IMR-90 (cell line): ENCODE measurements around the gene IFIT1. TPM values are rescaled to one million over a fixed set of nuclear protein-coding genes. Genes with fewer than 3 reads are reported as not detected.

Experiments
- ATAC-seq: fragments of 200-7000 bp; cut with Tn5 transposase; 2 replicates; pipeline ENCODE4 v1.9.1; 2020; ENCODE audit warnings: low read depth, mild to moderate bottlenecking, moderate library complexity
- BruUV-seq: library from RNA; stranded (reverse); fragments of 400-500 nt; replicated peaks from 2 replicates; lab custom pipeline; 2021; lab: Mats Ljungman, UMichigan
- CTCF ChIA-PET: fragments of 300-600 bp; formaldehyde crosslinking; extraction: SDS; loops from one replicate; lab custom pipeline; 2021; ENCODE audit warnings: antibody characterized with exemption; lab: Yijun Ruan, JAX
- POLR2A ChIA-PET: fragments of 300-600 bp; sonication (Branson Sonifier 250); formaldehyde crosslinking; loops from one replicate; lab custom pipeline; 2022; ENCODE audit warnings: antibody characterized with exemption; ENCODE audit not compliant: unreplicated experiment; lab: Charles Lee
- DNase-seq: peaks from one replicate; pipeline ENCODE4 v3.0.0; 2013
- H2AFZ ChIP-seq: replicated peaks from 2 replicates; pipeline ENCODE3; 2013; ENCODE audit warnings: low read length, mild to moderate bottlenecking; ENCODE audit not compliant: poor library complexity
- H2AK5ac ChIP-seq: 2 replicates; pipeline ENCODE4 v1.6.1; 2013; ENCODE audit warnings: low read depth, low read length, inconsistent platforms
- H2AK9ac ChIP-seq: replicated peaks from 2 replicates; pipeline ENCODE3; 2013; ENCODE audit warnings: mild to moderate bottlenecking, low read depth, low read length, moderate library complexity; ENCODE audit not compliant: poor library complexity
- H2BK120ac ChIP-seq: 2 replicates; pipeline ENCODE4 v1.6.1; 2013; ENCODE audit warnings: low read depth, low read length, inconsistent platforms
- H2BK15ac ChIP-seq: 3 replicates; pipeline ENCODE4 v1.6.1; 2013; ENCODE audit warnings: low read depth, low read length, inconsistent platforms
- H2BK20ac ChIP-seq: 2 replicates; pipeline ENCODE4 v1.6.1; 2013; ENCODE audit warnings: low read depth, mild to moderate bottlenecking, inconsistent platforms, low read length, moderate library complexity
- H2BK5ac ChIP-seq: 2 replicates; pipeline ENCODE4 v1.6.1; 2013; ENCODE audit warnings: mild to moderate bottlenecking, low read depth, low read length, inconsistent platforms; ENCODE audit not compliant: poor library complexity, severe bottlenecking
- H3K14ac ChIP-seq: replicated peaks from 2 replicates; pipeline ENCODE4 v1.6.1; 2013; ENCODE audit warnings: low read depth, low read length, inconsistent platforms
- H3K18ac ChIP-seq: 2 replicates; pipeline ENCODE4 v1.6.1; 2013; ENCODE audit warnings: low read depth, low read length, control low read depth
- H3K23ac ChIP-seq: 2 replicates; pipeline ENCODE4 v1.6.1; 2013; ENCODE audit warnings: low read depth, low read length, inconsistent platforms
- H3K27ac ChIP-seq: 2 replicates; pipeline ENCODE4 v1.5.1; 2013; ENCODE audit warnings: mild to moderate bottlenecking, control low read depth, low read length; ENCODE audit not compliant: insufficient read depth
- H3K27me3 ChIP-seq: 2 replicates; pipeline ENCODE4 v1.6.1; 2013; ENCODE audit warnings: low read length; ENCODE audit not compliant: control insufficient read depth, insufficient read depth
- H3K36me3 ChIP-seq: 2 replicates; pipeline ENCODE4 v1.6.1; 2013; ENCODE audit warnings: low read length, mixed read lengths; ENCODE audit not compliant: control insufficient read depth, insufficient read depth
- H3K4ac ChIP-seq: 2 replicates; pipeline ENCODE4 v1.6.1; 2013; ENCODE audit warnings: low read depth, low read length, inconsistent platforms
- H3K4me1 ChIP-seq: 2 replicates; pipeline ENCODE4 v1.6.1; 2013; ENCODE audit warnings: low read length, mixed read lengths; ENCODE audit not compliant: control insufficient read depth, insufficient read depth
- H3K4me2 ChIP-seq: 2 replicates; pipeline ENCODE4 v1.6.1; 2013; ENCODE audit warnings: low read depth, mild to moderate bottlenecking, control low read depth, low read length, moderate library complexity
- H3K4me3 ChIP-seq: 2 replicates; pipeline ENCODE4 v1.5.1; 2013; ENCODE audit warnings: low read depth, mild to moderate bottlenecking, control low read depth, low read length, moderate library complexity; ENCODE audit not compliant: insufficient read depth
- H3K56ac ChIP-seq: 2 replicates; pipeline ENCODE4 v1.6.1; 2013; ENCODE audit warnings: low read length, inconsistent platforms; ENCODE audit not compliant: insufficient read depth; ENCODE audit errors: extremely low read depth
- H3K79me1 ChIP-seq, 2 experiments: 2 replicates each; pipeline ENCODE4 v1.6.1; 2013; ENCODE audit warnings: low read length in 2 of 2, inconsistent platforms in 1 of 2, low read depth in 1 of 2
- H3K9ac ChIP-seq: 2 replicates; pipeline ENCODE4 v1.6.1; 2013; ENCODE audit warnings: low read depth, low read length, control low read depth
- H3K9me1 ChIP-seq: 2 replicates; pipeline ENCODE4 v1.6.1; 2013; ENCODE audit warnings: low read length, inconsistent platforms; ENCODE audit not compliant: insufficient read depth
- H3K9me3 ChIP-seq: 2 replicates; pipeline ENCODE4 v1.6.1; 2013; ENCODE audit warnings: low read length; ENCODE audit not compliant: control insufficient read depth, insufficient read depth
- H4K20me1 ChIP-seq: 2 replicates; pipeline ENCODE4 v1.6.1; 2013; ENCODE audit warnings: low read length, inconsistent platforms; ENCODE audit not compliant: insufficient read depth
- H4K5ac ChIP-seq: 2 replicates; pipeline ENCODE4 v1.6.1; 2013; ENCODE audit warnings: mild to moderate bottlenecking, low read depth, low read length, control low read depth
- H4K8ac ChIP-seq, 2 experiments: 2 replicates each; pipeline ENCODE4 v1.6.1; 2013; ENCODE audit warnings: low read depth in 2 of 2, low read length in 2 of 2, control low read depth in 1 of 2, inconsistent platforms in 1 of 2
- H4K91ac ChIP-seq: 2 replicates; pipeline ENCODE4 v1.6.1; 2013; ENCODE audit warnings: low read depth, low read length, inconsistent platforms; ENCODE audit not compliant: insufficient read depth
- CEBPB ChIP-seq: IDR thresholded peaks from 2 replicates; pipeline ENCODE4 v1.6.1; 2012; ENCODE audit warnings: low read depth, low read length, improper control_type of control experiment
- MAFK ChIP-seq: IDR thresholded peaks from 2 replicates; pipeline ENCODE4 v1.6.1; 2012; ENCODE audit warnings: low read depth, low read length, improper control_type of control experiment
- MAZ ChIP-seq: IDR thresholded peaks from 2 replicates; pipeline ENCODE4 v1.6.1; 2012; ENCODE audit warnings: low read depth, mild to moderate bottlenecking, low read length, improper control_type of control experiment, moderate library complexity, borderline replicate concordance
- POLR2A ChIP-seq: IDR thresholded peaks from 2 replicates; pipeline ENCODE4 v1.6.1; 2012; ENCODE audit warnings: mild to moderate bottlenecking, low read depth, low read length
- RAD21 ChIP-seq: IDR thresholded peaks from 2 replicates; pipeline ENCODE4 v1.6.1; 2012; ENCODE audit warnings: low read length, improper control_type of control experiment
- RCOR1 ChIP-seq: IDR thresholded peaks from 2 replicates; pipeline ENCODE4 v1.6.1; 2012; ENCODE audit warnings: mild to moderate bottlenecking, low read length, improper control_type of control experiment; ENCODE audit not compliant: insufficient replicate concordance
- RFX5 ChIP-seq: IDR thresholded peaks from 2 replicates; pipeline ENCODE4 v1.8.0; 2012; ENCODE audit warnings: low read depth, mild to moderate bottlenecking, low read length, moderate library complexity
- WGBS, 2 experiments: methylation state at CpG; one replicate each; pipeline versions ENCODE4 v1.1.5 to v1.1.7; 2013; ENCODE audit warnings: missing lambda C conversion rate in 2 of 2; ENCODE audit not compliant: insufficient read length in 1 of 2; ENCODE audit errors: extremely low coverage in 2 of 2; 5-methylcytosine and 5-hydroxymethylcytosine counted together
- dilution Hi-C: fragments of 300-500 bp; cut with HindIII; formaldehyde crosslinking; loops from one replicate; pipeline ENCODE4 v1.14.3; 2018; ENCODE audit warnings: low sequenced_read_pairs; ENCODE audit not compliant: unreplicated experiment
- in situ Hi-C: fragments of 300-500 bp; cut with MboI; formaldehyde crosslinking; loops from 3 replicates; pipeline ENCODE4 v1.14.3; 2019; ENCODE audit warnings: low sequenced_read_pairs, inconsistent platforms, mixed read lengths
- intact Hi-C: fragments of 100-400 bp; cut with micrococcal nuclease; formaldehyde crosslinking; loops from 2 replicates; pipeline ENCODE4 v1.10.0; 2022
- polyA plus RNA-seq, 3 experiments: library from polyadenylated mRNA; depleted of rRNA; stranded (reverse); fragments of >200 nt; gene quantifications; 2 replicates each; pipeline ENCODE4 v1.2.3, GENCODE V29; 2012; ENCODE audit warnings: low replicate concordance in 1 of 3
- total RNA-seq: library from RNA; depleted of rRNA; stranded (reverse); fragments of >200 nt; gene quantifications from 2 replicates; pipeline ENCODE4 v1.2.3, GENCODE V29; 2012
- TF ChIP-seq, protein P1 (sequence below): fragments of 150-350 bp; IDR thresholded peaks from 2 replicates; pipeline ENCODE4 v1.6.1; 2017; ENCODE audit warnings: mild to moderate bottlenecking, antibody characterized with exemption, low read length, low read depth
- TF ChIP-seq, protein P2 (sequence below): fragments of 150-350 bp; IDR thresholded peaks from 2 replicates; pipeline ENCODE4 v1.6.1; 2016; ENCODE audit warnings: low read depth, mild to moderate bottlenecking, low read length, moderate library complexity, borderline replicate concordance

Gene IFIT1
- total and polyA plus RNA-seq, 2 of the 4 experiments (the other 2 are of a cell fraction): 6.1 to 6.8 TPM

DNA sequence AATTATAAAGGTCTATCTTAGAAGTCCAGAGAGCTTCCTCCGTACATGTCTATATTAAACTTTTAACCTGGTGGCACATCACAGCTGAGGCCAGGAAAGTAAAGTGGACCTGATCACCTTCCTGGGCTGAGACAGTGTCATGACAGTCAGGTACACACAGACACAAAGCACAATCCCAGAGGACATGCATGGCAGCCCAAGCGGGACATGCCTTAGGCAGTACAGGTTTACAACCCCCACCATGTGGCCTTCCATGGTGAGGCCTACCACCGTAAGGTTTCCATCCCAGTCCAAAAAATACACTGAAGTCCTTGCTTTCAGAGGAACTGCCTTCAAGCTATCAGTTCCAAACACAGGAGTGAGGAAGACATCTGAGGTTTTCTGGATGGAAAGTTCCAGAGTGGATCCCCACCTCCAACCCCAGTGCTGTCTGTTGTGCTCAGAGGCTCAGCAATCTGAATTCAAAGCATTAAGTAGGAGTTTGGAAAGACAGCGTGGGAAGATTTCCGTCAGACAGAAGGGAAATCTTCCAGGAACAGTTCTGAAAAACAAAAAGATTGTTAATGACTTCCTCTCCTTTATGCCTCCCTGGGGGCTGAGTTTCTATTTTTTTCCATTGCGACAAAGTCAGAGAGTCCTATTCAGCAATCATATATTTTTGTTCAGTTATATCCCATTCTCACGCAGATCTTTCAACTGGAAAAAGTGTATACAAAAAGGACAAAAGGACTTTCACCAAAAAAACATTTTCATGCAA, 44.5 kb upstream of the IFIT1 start:
- Histone ChIP-seq H2BK15ac (peak overlapping the region; percentile 46; the same call in 1 of the 3 replicates), H2AK9ac (no peak overlapping the region), H3K9ac (no peak overlapping the region), H3K23ac (no peak overlapping the region), H3K4me1 (peaks cover 16% of the 10 kb centered on the region), H3K4ac (0 out of 2 replicates have a peak overlapping the region, but pooled peaks have one; percentile 39), H3K79me1 (no peaks in the 10 kb centered on the region), H2BK20ac (no peak overlapping the region), H3K18ac (no peak overlapping the region), H3K56ac (no peak overlapping the region), H2BK5ac (no peak overlapping the region), H2AK5ac (peak overlapping the region; percentile 66; the same call in 1 of the 2 replicates), H3K4me3 (no peak overlapping the region), H3K9me3 (no peaks in the 10 kb centered on the region), H2AFZ (peak overlapping the region; percentile 2), H3K27me3 (no peaks in the 10 kb centered on the region), H3K36me3 (no peaks in the 10 kb centered on the region), H3K14ac (no peak overlapping the region), H4K91ac (no peak overlapping the region; the same call in 1 of the 2 replicates), H4K20me1 (no peaks in the 10 kb centered on the region), H3K9me1 (peaks cover 2% of the 10 kb centered on the region), H4K5ac (no peak overlapping the region), H3K4me2 (no peak overlapping the region), H2BK120ac (no peak overlapping the region), H3K27ac (no peak overlapping the region), H4K8ac (no peak overlapping the region)
- ATAC-seq (no peak), DNase-seq (no peak)
- TF ChIP-seq RCOR1 (no peak), MAZ (no peak), RFX5 (no peak), MAFK (no peak), CEBPB (no peak), RAD21 (no peak), POLR2A (no peak)
- TF ChIP-seq, protein P1, sequence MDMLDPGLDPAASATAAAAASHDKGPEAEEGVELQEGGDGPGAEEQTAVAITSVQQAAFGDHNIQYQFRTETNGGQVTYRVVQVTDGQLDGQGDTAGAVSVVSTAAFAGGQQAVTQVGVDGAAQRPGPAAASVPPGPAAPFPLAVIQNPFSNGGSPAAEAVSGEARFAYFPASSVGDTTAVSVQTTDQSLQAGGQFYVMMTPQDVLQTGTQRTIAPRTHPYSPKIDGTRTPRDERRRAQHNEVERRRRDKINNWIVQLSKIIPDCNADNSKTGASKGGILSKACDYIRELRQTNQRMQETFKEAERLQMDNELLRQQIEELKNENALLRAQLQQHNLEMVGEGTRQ: no peak
- TF ChIP-seq, protein P2, sequence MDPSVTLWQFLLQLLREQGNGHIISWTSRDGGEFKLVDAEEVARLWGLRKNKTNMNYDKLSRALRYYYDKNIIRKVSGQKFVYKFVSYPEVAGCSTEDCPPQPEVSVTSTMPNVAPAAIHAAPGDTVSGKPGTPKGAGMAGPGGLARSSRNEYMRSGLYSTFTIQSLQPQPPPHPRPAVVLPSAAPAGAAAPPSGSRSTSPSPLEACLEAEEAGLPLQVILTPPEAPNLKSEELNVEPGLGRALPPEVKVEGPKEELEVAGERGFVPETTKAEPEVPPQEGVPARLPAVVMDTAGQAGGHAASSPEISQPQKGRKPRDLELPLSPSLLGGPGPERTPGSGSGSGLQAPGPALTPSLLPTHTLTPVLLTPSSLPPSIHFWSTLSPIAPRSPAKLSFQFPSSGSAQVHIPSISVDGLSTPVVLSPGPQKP: no peak
- ChIA-PET POLR2A (no interaction called here), CTCF (no interaction called here)
- intact Hi-C loops (no loop called here), in situ Hi-C loops (no loop called here), dilution Hi-C loops (no loop called here)
- 100% methylated on average over 1 of the region's 7 CpGs; no CpG with 5 or more reads in 1 of the 2 experiments for WGBS, 2 experiments
- no TSS peak for BruUV-seq
